AG04450 (cell line): ENCODE results near the gene TOPAZ1. TPM values are rescaled to one million over a fixed set of nuclear protein-coding genes. Genes with fewer than 3 reads are reported as not detected.
A peak's percentile ranks its signal among the peaks of the same experiment; 100 is the strongest.

ENCODE experiments used
- CTCF ChIA-PET: fragments of 300-600, 350-600 bp; formaldehyde crosslinking; extraction: SDS; loops from one replicate; lab custom pipeline; 2022; ENCODE audit warnings: antibody characterized with exemption, inconsistent platforms; lab: Charles Lee
- POLR2A ChIA-PET: fragments of 350-600 bp; formaldehyde crosslinking; extraction: SDS; loops from one replicate; lab custom pipeline; 2021; ENCODE audit warnings: antibody characterized with exemption, inconsistent platforms; lab: Yijun Ruan, JAX
- DNase-seq: peaks from one replicate; pipeline ENCODE4 v3.0.0-alpha.2; 2011; ENCODE audit warnings: low read depth, low spot score
- H3K27ac ChIP-seq: one replicate; pipeline ENCODE4 v1.5.1; 2012; ENCODE audit warnings: low read depth, low read length, control low read depth
- H3K27me3 ChIP-seq: one replicate; pipeline ENCODE4 v1.6.0; 2012; ENCODE audit warnings: low read length; ENCODE audit not compliant: control insufficient read depth, insufficient read depth
- H3K4me3 ChIP-seq: 2 replicates; pipeline ENCODE4 v1.5.1; 2011; ENCODE audit warnings: mild to moderate bottlenecking, low read depth, low read length, control low read depth
- H3K9me3 ChIP-seq: 2 replicates; pipeline ENCODE4 v1.5.1; 2012; ENCODE audit warnings: low read length; ENCODE audit not compliant: control insufficient read depth, insufficient read depth
- CTCF ChIP-seq: IDR thresholded peaks from 2 replicates; pipeline ENCODE4 v1.5.1; 2011; ENCODE audit warnings: low read depth, low read length, control low read depth, inconsistent platforms
- polyA plus RNA-seq: library from polyadenylated mRNA; depleted of rRNA; stranded (reverse); fragments of >200 nt; gene quantifications from 2 replicates; pipeline ENCODE4 v1.2.3, GENCODE V29; 2011

The TOPAZ1 gene
- polyA plus RNA-seq, 1 experiment, result not detected

GRCh38 chr3:44337248-44337785 is 95.6 kb downstream of the TOPAZ1 start:
- DNase-seq, result no peak
- Histone ChIP-seq H3K27me3 (peaks cover 8% of the 10 kb centered on the region), H3K4me3 (peak overlapping the region; percentile 91), H3K9me3 (no peaks in the 10 kb centered on the region; the same call in 1 of the 2 replicates), H3K27ac (no peak overlapping the region)
- peak; percentile 16; the same call in 1 of the 2 replicates for TF ChIP-seq CTCF
- ChIA-PET POLR2A (interaction anchor here (1.0 to 1.4 kb wide), 3 partner anchors 18 to 174 kb away, joined by 3 to 8 read pairs (median 3); no protein-coding TSS in a partner anchor), CTCF (interaction anchor here (0.9 to 4.7 kb wide), 2 partner anchors 14 to 27 kb away, joined by 3 to 30 read pairs; no protein-coding TSS in a partner anchor)

- no peaks in the 10 kb centered on the region; the same call in 1 of the 2 replicates for H3K9me3 ChIP-seq
- POLR2A ChIA-PET, result interaction anchor here (1.0 to 1.4 kb wide), 5 partner anchors 17 to 310 kb away, joined by 3 to 8 read pairs (median 3); partner anchors contain the start of genes ZNF35 and ZNF660
- peak within 1 kb of the TSS; percentile 91 for H3K4me3 ChIP-seq
- peaks cover 8% of the 10 kb centered on the region for H3K27me3 ChIP-seq
- peak; percentile 93 for DNase-seq
- CTCF ChIA-PET, result interaction anchor here (0.5 to 4.7 kb wide), 6 partner anchors 15 to 1498 kb away, joined by 3 to 30 read pairs (median 3); no protein-coding TSS in a partner anchor
- H3K27ac ChIP-seq, result peak within 1 kb of the TSS; percentile 90
- 0 out of 2 replicates have a peak, but pooled peaks have one; percentile 10 for TF ChIP-seq CTCF
Measured at GRCh38 chr3:44338010-44338827, 96.5 kb downstream of the TOPAZ1 start, which contains the start of gene TCAIM. TCAIM (plus strand) TSS chr3:44338766; CDS start chr3:44354783, 16,017 bp downstream.

- Histone ChIP-seq H3K4me3 (peak overlapping the region; percentile 91), H3K27me3 (peaks cover 8% of the 10 kb centered on the region), H3K27ac (peak overlapping the region; percentile 53), H3K9me3 (no peaks in the 10 kb centered on the region; the same call in 1 of the 2 replicates)
- no peak for TF ChIP-seq CTCF
- CTCF ChIA-PET, result interaction anchor here (0.5 to 4.7 kb wide), 3 partner anchors 16 to 1499 kb away, joined by 3 to 30 read pairs (median 3); no protein-coding TSS in a partner anchor
- POLR2A ChIA-PET, result interaction anchor here (0.8 to 1.4 kb wide), 5 partner anchors 17 to 310 kb away, joined by 3 to 8 read pairs (median 3); partner anchors contain the start of genes ZNF35 and ZNF660
- no peak for DNase-seq
Measured at GRCh38 chr3:44338828-44339127, 97.1 kb downstream of the TOPAZ1 start.

- H3K27me3 ChIP-seq, result peaks cover 4% of the 10 kb centered on the region
- H3K4me3 ChIP-seq, result peak overlapping the region; percentile 91
- CTCF ChIA-PET, result interaction anchor here (1.0 to 4.7 kb wide), 2 partner anchors 16 to 1358 kb away, joined by 3 to 30 read pairs; no protein-coding TSS in a partner anchor
- POLR2A ChIA-PET, result interaction anchor here (0.6 to 1.4 kb wide), 4 partner anchors 17 to 309 kb away, joined by 3 to 5 read pairs (median 4); partner anchors contain the start of genes ZNF35 and ZNF660
- TF ChIP-seq CTCF, result no peak
- no peak for DNase-seq
- H3K27ac ChIP-seq, result no peak overlapping the region
- H3K9me3 ChIP-seq, result no peaks in the 10 kb centered on the region; the same call in 1 of the 2 replicates
Measured at GRCh38 chr3:44339181-44340057, 97.7 kb downstream of the TOPAZ1 start.
